Left lung (tissue), 10 donors: ENCODE measurements around the gene DPP9. TPM values are rescaled to one million over a fixed set of nuclear protein-coding genes. Genes with fewer than 3 reads are reported as not detected.
A peak's percentile ranks its signal among the peaks of the same experiment; 100 is the strongest.

Source experiments
- ATAC-seq: fragments of 200-7000 bp; cut with Tn5 transposase; one replicate; pipeline ENCODE4 v1.9.1; 2020; ENCODE audit warnings: moderate library complexity
- DNase-seq, 4 donors: peaks; one replicate each; pipeline ENCODE4 v3.0.0-alpha.2; 2013 to 2020
- H3K27ac ChIP-seq, 2 donors: fragments of 200-600 bp; sonication (generic) in 1 of 2; one replicate each; pipeline versions ENCODE4 v1.5.0 to v1.8.0; 2020 to 2021
- H3K27me3 ChIP-seq, 2 donors: fragments of 200-600 bp; sonication (generic) in 1 of 2; one replicate each; pipeline versions ENCODE4 v1.5.0 to v1.8.0; 2020 to 2021
- H3K36me3 ChIP-seq, 2 donors: fragments of 200-600 bp; sonication (generic) in 1 of 2; one replicate each; pipeline versions ENCODE4 v1.5.0 to v1.8.0; 2020 to 2021
- H3K4me1 ChIP-seq, 2 donors: fragments of 200-600 bp; one replicate each; pipeline ENCODE4 v1.8.0; 2021
- H3K4me3 ChIP-seq, 2 donors: fragments of 200-600 bp; sonication (generic) in 1 of 2; one replicate each; pipeline versions ENCODE4 v1.5.0 to v1.8.0; 2020 to 2021; ENCODE audit warnings: mild to moderate bottlenecking in 1 of 2
- H3K9me3 ChIP-seq, 2 donors: fragments of 200-600 bp; sonication (generic) in 1 of 2; one replicate each; pipeline versions ENCODE4 v1.5.0 to v1.8.0; 2020 to 2021
- intact Hi-C, 2 donors: fragments of 100-400 bp; cut with DNase I; formaldehyde crosslinking; loops; one replicate each; pipeline versions ENCODE4 v1.11.2 to v1.14.2; 2022
- polyA plus RNA-seq, 6 donors: library from polyadenylated mRNA; unstranded; fragments of 120-200 nt; gene quantifications; one replicate each; pipeline ENCODE4 v1.2.1, GENCODE V29; 2013; ENCODE audit not compliant: insufficient read length in 6 of 6
- total RNA-seq, 2 donors: library from RNA; stranded (reverse); fragmentation: NEBNext Ultra II Directional; extraction: Animal tissue kit (Norgen Biotek cat#: 25700); gene quantifications; one replicate each; pipeline ENCODE4 v1.2.1, GENCODE V29; 2021
- TF ChIP-seq, protein P1 (sequence below), 2 donors: fragments of 200-600 bp; sonication (generic) in 1 of 2; IDR thresholded peaks; one replicate each; pipeline versions ENCODE4 v1.5.0 to v1.8.0; 2021; ENCODE audit warnings: antibody characterized with exemption in 2 of 2
- donor health status: DM: no; HTN: yes; CAD: no.
- donor health status: DM: no; HTN: no; CAD: no.

The DPP9 gene
- total and polyA plus RNA-seq, 8 donors, result 25.2 to 95.5 (median 31.3) TPM

- no peak overlapping the region for H3K4me3 ChIP-seq
- no peaks in the 10 kb centered on the region for H3K27me3 ChIP-seq
- no peak overlapping the region for H3K27ac ChIP-seq
- intact Hi-C loops, result no loop called here
- no peaks in the 10 kb centered on the region for H3K9me3 ChIP-seq
- H3K4me1 ChIP-seq, result no peaks in the 10 kb centered on the region
- DNase-seq (no peak), ATAC-seq (no peak)
- H3K36me3 ChIP-seq, result peaks cover 0 to 29% of the 10 kb centered on the region in 2 donors
- TF ChIP-seq, protein P1, sequence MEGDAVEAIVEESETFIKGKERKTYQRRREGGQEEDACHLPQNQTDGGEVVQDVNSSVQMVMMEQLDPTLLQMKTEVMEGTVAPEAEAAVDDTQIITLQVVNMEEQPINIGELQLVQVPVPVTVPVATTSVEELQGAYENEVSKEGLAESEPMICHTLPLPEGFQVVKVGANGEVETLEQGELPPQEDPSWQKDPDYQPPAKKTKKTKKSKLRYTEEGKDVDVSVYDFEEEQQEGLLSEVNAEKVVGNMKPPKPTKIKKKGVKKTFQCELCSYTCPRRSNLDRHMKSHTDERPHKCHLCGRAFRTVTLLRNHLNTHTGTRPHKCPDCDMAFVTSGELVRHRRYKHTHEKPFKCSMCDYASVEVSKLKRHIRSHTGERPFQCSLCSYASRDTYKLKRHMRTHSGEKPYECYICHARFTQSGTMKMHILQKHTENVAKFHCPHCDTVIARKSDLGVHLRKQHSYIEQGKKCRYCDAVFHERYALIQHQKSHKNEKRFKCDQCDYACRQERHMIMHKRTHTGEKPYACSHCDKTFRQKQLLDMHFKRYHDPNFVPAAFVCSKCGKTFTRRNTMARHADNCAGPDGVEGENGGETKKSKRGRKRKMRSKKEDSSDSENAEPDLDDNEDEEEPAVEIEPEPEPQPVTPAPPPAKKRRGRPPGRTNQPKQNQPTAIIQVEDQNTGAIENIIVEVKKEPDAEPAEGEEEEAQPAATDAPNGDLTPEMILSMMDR (IDR thresholded peaks at IDR 0.05), result no peak
Observed at GRCh38 chr19:4650159-4650558, 73.5 kb downstream of the DPP9 start.

DNA sequence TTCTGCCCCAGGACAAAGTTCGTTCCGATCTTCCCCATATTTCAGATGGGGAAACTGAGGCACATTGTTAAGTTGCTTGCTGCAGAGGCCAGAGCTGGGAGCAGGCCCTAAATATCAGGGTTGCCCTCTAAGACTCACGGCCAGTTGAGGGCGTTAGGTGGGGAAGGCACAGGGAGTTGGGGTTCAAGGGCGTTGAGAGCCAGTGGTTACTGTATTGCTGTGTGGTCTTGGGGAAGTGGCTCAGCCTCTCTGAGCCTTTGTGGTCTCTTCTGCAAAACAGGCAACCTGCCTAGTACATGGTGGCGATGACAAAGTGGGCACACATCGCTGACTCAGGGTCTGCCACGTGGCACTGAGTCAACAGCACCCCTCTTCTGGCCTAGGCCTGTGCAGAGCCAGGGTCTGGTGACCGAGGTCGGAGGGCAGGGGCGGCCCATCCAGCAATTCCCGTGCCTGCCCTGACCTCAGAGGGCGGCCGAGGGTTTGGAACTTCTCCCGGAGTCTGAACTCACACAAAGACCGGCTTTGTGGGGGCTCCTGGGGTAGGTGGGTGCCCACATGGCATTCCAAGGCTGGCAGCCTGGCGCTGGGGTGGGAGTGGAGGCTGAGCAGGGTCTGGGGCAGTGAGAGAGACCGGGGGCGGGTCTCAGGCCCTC lies 74.1 kb downstream of the DPP9 start:
- H3K36me3 ChIP-seq, result peaks cover 0 to 23% of the 10 kb centered on the region in 2 donors
- no peak for ATAC-seq
- no peak overlapping the region for H3K4me3 ChIP-seq
- DNase-seq, result no peak
- TF ChIP-seq, protein P1 (IDR thresholded peaks at IDR 0.05), result no peak
- H3K4me1 ChIP-seq, result no peaks in the 10 kb centered on the region
- no peaks in the 10 kb centered on the region for H3K9me3 ChIP-seq
- intact Hi-C loops, result no loop called here
- H3K27me3 ChIP-seq, result no peaks in the 10 kb centered on the region
- H3K27ac ChIP-seq, result no peak overlapping the region

DNA sequence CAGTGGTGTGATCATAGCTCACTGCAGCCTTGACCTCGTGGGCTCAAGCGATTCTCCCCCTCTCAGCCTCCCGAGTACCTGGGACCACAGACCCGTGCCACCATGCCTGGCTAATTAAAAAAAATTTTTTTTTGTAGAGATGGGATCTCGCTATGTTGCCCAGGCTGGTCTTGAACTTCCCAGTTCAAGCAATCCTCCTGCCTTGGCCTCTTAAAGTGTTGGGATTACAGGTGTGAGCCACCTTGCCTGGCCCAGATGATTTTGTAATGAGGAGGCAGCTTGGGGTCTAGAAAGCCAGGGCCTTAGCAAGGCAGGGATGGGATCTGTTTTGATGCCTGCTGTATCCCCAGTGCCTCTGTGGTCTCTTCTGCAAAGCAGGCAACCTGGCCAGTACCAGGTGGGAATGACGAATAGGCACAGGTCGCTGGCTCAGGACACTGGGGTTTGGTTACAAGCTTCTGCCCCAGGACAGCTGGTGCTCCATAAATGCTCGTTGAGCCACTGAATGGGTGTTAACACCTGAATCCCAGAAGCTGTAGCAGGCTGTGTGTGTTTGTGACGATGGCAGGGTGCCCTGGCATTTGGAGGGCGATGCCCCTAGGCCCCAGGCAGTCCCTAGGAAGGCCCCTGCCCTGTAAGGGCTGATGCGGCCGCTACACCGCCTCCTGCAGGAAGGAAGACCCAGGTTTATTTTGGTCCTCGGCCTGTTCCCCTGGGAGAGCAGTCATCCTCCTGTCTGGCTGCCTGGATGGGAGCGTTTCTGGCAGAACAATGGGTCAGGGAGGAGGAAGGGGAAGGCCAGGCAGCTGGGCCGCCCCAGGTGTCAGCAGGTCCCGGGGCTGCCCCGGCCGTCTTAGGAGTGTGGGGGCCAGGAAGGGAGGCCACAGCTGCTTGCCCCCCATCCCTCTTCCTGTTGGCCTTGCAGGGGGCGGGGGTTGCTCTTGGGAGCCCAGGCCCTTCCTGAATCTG lies 75.7 kb downstream of the DPP9 start:
- Histone ChIP-seq H3K27ac (peak overlapping the region; percentile 2 to 24), H3K9me3 (no peaks in the 10 kb centered on the region), H3K4me3 (no peak overlapping the region), H3K27me3 (no peaks in the 10 kb centered on the region), H3K36me3 (peaks cover 0 to 14% of the 10 kb centered on the region in 2 donors), H3K4me1 (no peaks in the 10 kb centered on the region)
- TF ChIP-seq, protein P1 (IDR thresholded peaks at IDR 0.05), result no peak
- ATAC-seq (peak; percentile 56), DNase-seq (no peak)
- intact Hi-C loops, result no loop called here

GRCh38 chr19:4645718-4646117 lies 77.9 kb downstream of the DPP9 start:
- Histone ChIP-seq H3K4me3 (no peak overlapping the region), H3K4me1 (peaks cover 0 to 5% of the 10 kb centered on the region in 2 donors), H3K27ac (no peak overlapping the region), H3K36me3 (no peaks in the 10 kb centered on the region), H3K9me3 (no peaks in the 10 kb centered on the region), H3K27me3 (no peaks in the 10 kb centered on the region)
- TF ChIP-seq, protein P1 (IDR thresholded peaks at IDR 0.05), result no peak
- DNase-seq, result no peak
- intact Hi-C loops, result no loop called here
- ATAC-seq, result no peak

- Histone ChIP-seq H3K27me3 (no peaks in the 10 kb centered on the region), H3K36me3 (no peaks in the 10 kb centered on the region), H3K9me3 (no peaks in the 10 kb centered on the region), H3K4me1 (peaks cover 0 to 32% of the 10 kb centered on the region in 2 donors), H3K4me3 (no peak overlapping the region), H3K27ac (no peak overlapping the region)
- TF ChIP-seq, protein P1 (IDR thresholded peaks at IDR 0.05), result no peak
- intact Hi-C loops, result no loop called here
- DNase-seq (no peak), ATAC-seq (no peak)
Observed at GRCh38 chr19:4642625-4643024, 81.0 kb downstream of the DPP9 start.
